Neural progenitor cell (in vitro differentiated cells): ENCODE measurements around the gene TMEM25. TPM values are rescaled to one million over a fixed set of nuclear protein-coding genes. Genes with fewer than 3 reads are reported as not detected.

ENCODE experiments used
- DNase-seq: peaks from one replicate; pipeline ENCODE4 v3.0.0-alpha.2; 2016; ENCODE audit warnings: low spot score
- H2AFZ ChIP-seq: fragments of 200-600 bp; sonication (generic); replicated peaks from 2 replicates; pipeline ENCODE4 v1.6.1; 2016; ENCODE audit warnings: antibody characterized with exemption
- H3F3A ChIP-seq: fragments of 200-600 bp; sonication (generic); 2 replicates; pipeline ENCODE4 v1.6.1; 2016; ENCODE audit warnings: antibody characterized with exemption, low read depth
- H3K27ac ChIP-seq: fragments of 200-600 bp; sonication (generic); 2 replicates; pipeline ENCODE4 v1.5.1; 2016; ENCODE audit warnings: mild to moderate bottlenecking
- H3K27me3 ChIP-seq: fragments of 200-600 bp; sonication (generic); 2 replicates; pipeline ENCODE4 v1.6.1; 2016; ENCODE audit warnings: mild to moderate bottlenecking, moderate library complexity
- H3K36me3 ChIP-seq: fragments of 200-600 bp; sonication (generic); 2 replicates; pipeline ENCODE4 v1.5.1; 2016
- H3K4me1 ChIP-seq: fragments of 200-600 bp; sonication (generic); 2 replicates; pipeline ENCODE4 v1.6.1; 2016; ENCODE audit warnings: mixed run types
- H3K4me2 ChIP-seq: fragments of 200-600 bp; sonication (generic); 2 replicates; pipeline ENCODE4 v1.6.1; 2016
- H3K4me3 ChIP-seq: fragments of 200-600 bp; sonication (generic); 2 replicates; pipeline ENCODE4 v1.5.1; 2016
- H3K79me2 ChIP-seq: fragments of 200-600 bp; sonication (generic); 2 replicates; pipeline ENCODE4 v1.6.1; 2016; ENCODE audit warnings: low read depth
- H3K9ac ChIP-seq: fragments of 200-600 bp; sonication (generic); 2 replicates; pipeline ENCODE4 v1.6.1; 2016
- H3K9me3 ChIP-seq: fragments of 200-600 bp; sonication (generic); 2 replicates; pipeline ENCODE4 v1.5.1; 2016; ENCODE audit warnings: low read depth
- H4K20me1 ChIP-seq: fragments of 200-600 bp; sonication (generic); 2 replicates; pipeline ENCODE4 v1.6.1; 2016; ENCODE audit warnings: low read depth
- H3K27ac Mint-ChIP-seq: 3 replicates; pipeline ENCODE4 v1.8.0; 2021; ENCODE audit warnings: mixed read lengths
- H3K27me3 Mint-ChIP-seq: 2 replicates; pipeline ENCODE4 v1.8.0; 2022; ENCODE audit warnings: low read depth, mild to moderate bottlenecking, inconsistent platforms, moderate library complexity, mixed read lengths; ENCODE audit not compliant: insufficient read depth
- H3K36me3 Mint-ChIP-seq: 3 replicates; pipeline ENCODE4 v1.8.0; 2021; ENCODE audit warnings: mixed read lengths
- H3K4me1 Mint-ChIP-seq: 3 replicates; pipeline ENCODE4 v1.8.0; 2021; ENCODE audit warnings: mixed read lengths
- H3K4me3 Mint-ChIP-seq: 3 replicates; pipeline ENCODE4 v1.8.0; 2021; ENCODE audit warnings: mild to moderate bottlenecking, moderate library complexity, mixed read lengths
- H3K9me3 Mint-ChIP-seq: 3 replicates; pipeline ENCODE4 v1.8.0; 2020; ENCODE audit warnings: mixed read lengths
- CTCF ChIP-seq: fragments of 200-600 bp; sonication (generic); IDR thresholded peaks from 2 replicates; pipeline ENCODE4 v1.5.1; 2017; ENCODE audit warnings: antibody characterized with exemption, mild to moderate bottlenecking
- EZH2 ChIP-seq: fragments of 200-600 bp; sonication (generic); IDR thresholded peaks from 2 replicates; pipeline ENCODE4 v1.6.1; 2017; ENCODE audit warnings: antibody characterized with exemption, mild to moderate bottlenecking, moderate library complexity
- EZH2phosphoT487 ChIP-seq: fragments of 200-600 bp; sonication (generic); IDR thresholded peaks from 2 replicates; pipeline ENCODE4 v1.6.1; 2017; ENCODE audit warnings: antibody characterized with exemption
- total RNA-seq: library from RNA; depleted of rRNA; stranded (reverse); fragments of >200 nt; gene quantifications from 2 replicates; pipeline ENCODE4 v1.2.3, GENCODE V29; 2015; ENCODE audit warnings: low replicate concordance

TMEM25 gene
- total RNA-seq, 1 donor from 2014 or later, result 29.0 TPM

DNA sequence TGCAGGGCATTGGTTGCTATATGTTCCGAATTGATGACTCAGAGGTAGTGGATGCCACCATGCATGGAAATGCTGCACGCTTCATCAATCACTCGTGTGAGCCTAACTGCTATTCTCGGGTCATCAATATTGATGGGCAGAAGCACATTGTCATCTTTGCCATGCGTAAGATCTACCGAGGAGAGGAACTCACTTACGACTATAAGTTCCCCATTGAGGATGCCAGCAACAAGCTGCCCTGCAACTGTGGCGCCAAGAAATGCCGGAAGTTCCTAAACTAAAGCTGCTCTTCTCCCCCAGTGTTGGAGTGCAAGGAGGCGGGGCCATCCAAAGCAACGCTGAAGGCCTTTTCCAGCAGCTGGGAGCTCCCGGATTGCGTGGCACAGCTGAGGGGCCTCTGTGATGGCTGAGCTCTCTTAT, 9.1 kb upstream of the TMEM25 start:
- Mint-ChIP-seq H3K9me3 (no peaks in the 10 kb centered on the region), H3K4me1 (no peaks in the 10 kb centered on the region), H3K4me3 (no peak overlapping the region), H3K27ac (no peak overlapping the region), H3K27me3 (no peaks in the 10 kb centered on the region), H3K36me3 (peaks cover 31% of the 10 kb centered on the region)
- H3K9me3 ChIP-seq, result no peaks in the 10 kb centered on the region
- no peak overlapping the region for H3K4me2 ChIP-seq
- no peaks in the 10 kb centered on the region for H3K27me3 ChIP-seq
- no peak overlapping the region for H2AFZ ChIP-seq
- no peaks in the 10 kb centered on the region for H3K4me1 ChIP-seq
- H3K36me3 ChIP-seq, result peaks cover 20% of the 10 kb centered on the region
- peaks cover 16% of the 10 kb centered on the region for H4K20me1 ChIP-seq
- peaks cover 62% of the 10 kb centered on the region for H3F3A ChIP-seq
- H3K79me2 ChIP-seq, result no peaks in the 10 kb centered on the region
- no peak for TF ChIP-seq EZH2
- no peak overlapping the region for H3K27ac ChIP-seq
- DNase-seq, result no peak
- no peak overlapping the region for H3K9ac ChIP-seq
- H3K4me3 ChIP-seq, result no peak overlapping the region

DNA sequence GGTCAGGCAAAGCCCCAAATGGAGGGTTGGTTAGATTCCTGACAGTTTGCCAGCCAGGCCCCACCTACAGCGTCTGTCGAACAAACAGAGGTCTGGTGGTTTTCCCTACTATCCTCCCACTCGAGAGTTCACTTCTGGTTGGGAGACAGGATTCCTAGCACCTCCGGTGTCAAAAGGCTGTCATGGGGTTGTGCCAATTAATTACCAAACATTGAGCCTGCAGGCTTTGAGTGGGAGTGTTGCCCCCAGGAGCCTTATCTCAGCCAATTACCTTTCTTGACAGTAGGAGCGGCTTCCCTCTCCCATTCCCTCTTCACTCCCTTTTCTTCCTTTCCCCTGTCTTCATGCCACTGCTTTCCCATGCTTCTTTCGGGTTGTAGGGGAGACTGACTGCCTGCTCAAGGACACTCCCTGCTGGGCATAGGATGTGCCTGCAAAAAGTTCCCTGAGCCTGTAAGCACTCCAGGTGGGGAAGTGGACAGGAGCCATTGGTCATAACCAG, 8.4 kb upstream of the TMEM25 start:
- Histone ChIP-seq H3K4me2 (no peak overlapping the region), H3K27ac (no peak overlapping the region), H3K79me2 (no peaks in the 10 kb centered on the region), H3K9me3 (no peaks in the 10 kb centered on the region), H3K9ac (no peak overlapping the region), H3K4me3 (no peak overlapping the region), H4K20me1 (peaks cover 16% of the 10 kb centered on the region), H3K36me3 (peaks cover 16% of the 10 kb centered on the region), H3K4me1 (no peaks in the 10 kb centered on the region), H2AFZ (no peak overlapping the region), H3F3A (peaks cover 64% of the 10 kb centered on the region), H3K27me3 (no peaks in the 10 kb centered on the region)
- peak; percentile 55 for DNase-seq
- Mint-ChIP-seq H3K4me3 (no peak overlapping the region), H3K27ac (no peak overlapping the region), H3K36me3 (peaks cover 35% of the 10 kb centered on the region), H3K9me3 (no peaks in the 10 kb centered on the region), H3K4me1 (peaks cover 2% of the 10 kb centered on the region), H3K27me3 (no peaks in the 10 kb centered on the region)
- TF ChIP-seq EZH2 (no peak), CTCF (peak; percentile 49)

DNA sequence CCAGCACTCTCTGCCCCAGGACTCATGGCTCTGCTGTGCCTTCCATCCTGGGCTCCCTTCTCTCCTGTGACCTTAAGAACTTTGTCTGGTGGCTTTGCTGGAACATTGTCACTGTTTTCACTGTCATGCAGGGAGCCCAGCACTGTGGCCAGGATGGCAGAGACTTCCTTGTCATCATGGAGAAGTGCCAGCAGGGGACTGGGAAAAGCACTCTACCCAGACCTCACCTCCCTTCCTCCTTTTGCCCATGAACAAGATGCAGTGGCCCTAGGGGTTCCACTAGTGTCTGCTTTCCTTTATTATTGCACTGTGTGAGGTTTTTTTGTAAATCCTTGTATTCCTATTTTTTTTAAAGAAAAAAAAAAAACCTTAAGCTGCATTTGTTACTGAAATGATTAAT, 6.6 kb upstream of the TMEM25 start:
- no peak overlapping the region for H3K4me3 ChIP-seq
- DNase-seq, result no peak
- H3K9me3 Mint-ChIP-seq, result no peaks in the 10 kb centered on the region
- H3K4me1 ChIP-seq, result peaks cover 10% of the 10 kb centered on the region
- H3K9ac ChIP-seq, result no peak overlapping the region
- H3K36me3 ChIP-seq, result peaks cover 14% of the 10 kb centered on the region
- H3K4me2 ChIP-seq, result no peak overlapping the region
- no peak overlapping the region for H3K4me3 Mint-ChIP-seq
- H3K27ac Mint-ChIP-seq, result no peak overlapping the region
- H4K20me1 ChIP-seq, result peaks cover 13% of the 10 kb centered on the region
- H3K79me2 ChIP-seq, result no peaks in the 10 kb centered on the region
- H3K27me3 ChIP-seq, result no peaks in the 10 kb centered on the region
- no peak overlapping the region for H3K27ac ChIP-seq
- H3F3A ChIP-seq, result peaks cover 71% of the 10 kb centered on the region
- no peaks in the 10 kb centered on the region for H3K9me3 ChIP-seq
- peaks cover 3% of the 10 kb centered on the region for H3K27me3 Mint-ChIP-seq
- TF ChIP-seq EZH2 (no peak), CTCF (no peak), EZH2phosphoT487 (no peak)
- peaks cover 33% of the 10 kb centered on the region for H3K36me3 Mint-ChIP-seq
- H2AFZ ChIP-seq, result no peak overlapping the region
- peaks cover 9% of the 10 kb centered on the region for H3K4me1 Mint-ChIP-seq

DNA sequence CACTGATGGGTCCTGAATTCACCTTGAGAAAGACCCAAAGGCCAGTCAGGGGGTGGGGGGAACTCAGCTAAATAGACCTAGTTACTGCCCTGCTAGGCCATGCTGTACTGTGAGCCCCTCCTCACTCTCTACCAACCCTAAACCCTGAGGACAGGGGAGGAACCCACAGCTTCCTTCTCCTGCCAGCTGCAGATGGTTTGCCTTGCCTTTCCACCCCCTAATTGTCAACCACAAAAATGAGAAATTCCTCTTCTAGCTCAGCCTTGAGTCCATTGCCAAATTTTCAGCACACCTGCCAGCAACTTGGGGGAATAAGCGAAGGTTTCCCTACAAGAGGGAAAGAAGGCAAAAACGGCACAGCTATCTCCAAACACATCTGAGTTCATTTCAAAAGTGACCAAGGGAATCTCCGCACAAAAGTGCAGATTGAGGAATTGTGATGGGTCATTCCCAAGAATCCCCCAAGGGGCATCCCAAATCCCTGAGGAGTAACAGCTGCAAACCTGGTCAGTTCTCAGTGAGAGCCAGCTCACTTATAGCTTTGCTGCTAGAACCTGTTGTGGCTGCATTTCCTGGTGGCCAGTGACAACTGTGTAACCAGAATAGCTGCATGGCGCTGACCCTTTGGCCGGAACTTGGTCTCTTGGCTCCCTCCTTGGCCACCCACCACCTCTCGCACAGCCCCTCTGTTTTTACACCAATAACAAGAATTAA, 6.1 kb upstream of the TMEM25 start:
- Histone ChIP-seq H3K27ac (no peak overlapping the region), H3K4me1 (peaks cover 15% of the 10 kb centered on the region), H3K9me3 (no peaks in the 10 kb centered on the region), H3K27me3 (no peaks in the 10 kb centered on the region), H4K20me1 (peaks cover 13% of the 10 kb centered on the region), H3K9ac (no peak overlapping the region), H3F3A (peaks cover 74% of the 10 kb centered on the region), H3K4me2 (no peak overlapping the region), H3K79me2 (peaks cover under 1% of the 10 kb centered on the region), H3K36me3 (peaks cover 10% of the 10 kb centered on the region), H3K4me3 (no peak overlapping the region), H2AFZ (no peak overlapping the region)
- Mint-ChIP-seq H3K27me3 (peaks cover 3% of the 10 kb centered on the region), H3K4me1 (peaks cover 15% of the 10 kb centered on the region), H3K27ac (no peak overlapping the region), H3K9me3 (no peaks in the 10 kb centered on the region), H3K4me3 (no peak overlapping the region), H3K36me3 (peaks cover 30% of the 10 kb centered on the region)
- TF ChIP-seq CTCF (no peak), EZH2phosphoT487 (no peak), EZH2 (no peak)
- no peak for DNase-seq
